HepG2 (cell line): ENCODE measurements around the gene EPPIN.

Experiments used
- ZNF749 ChIP-seq: sonication (generic); formaldehyde crosslinking; IDR thresholded peaks from 2 replicates; pipeline ENCODE4 v1.8.0; 2022; ENCODE audit warnings: mild to moderate bottlenecking, missing genetic modification reagents, moderate library complexity, borderline replicate concordance
- TF ChIP-seq, protein P1 (sequence below): sonication (generic); formaldehyde crosslinking; IDR thresholded peaks from 2 replicates; pipeline ENCODE4 v1.4.0; 2020; ENCODE audit warnings: missing genetic modification reagents, borderline replicate concordance

DNA sequence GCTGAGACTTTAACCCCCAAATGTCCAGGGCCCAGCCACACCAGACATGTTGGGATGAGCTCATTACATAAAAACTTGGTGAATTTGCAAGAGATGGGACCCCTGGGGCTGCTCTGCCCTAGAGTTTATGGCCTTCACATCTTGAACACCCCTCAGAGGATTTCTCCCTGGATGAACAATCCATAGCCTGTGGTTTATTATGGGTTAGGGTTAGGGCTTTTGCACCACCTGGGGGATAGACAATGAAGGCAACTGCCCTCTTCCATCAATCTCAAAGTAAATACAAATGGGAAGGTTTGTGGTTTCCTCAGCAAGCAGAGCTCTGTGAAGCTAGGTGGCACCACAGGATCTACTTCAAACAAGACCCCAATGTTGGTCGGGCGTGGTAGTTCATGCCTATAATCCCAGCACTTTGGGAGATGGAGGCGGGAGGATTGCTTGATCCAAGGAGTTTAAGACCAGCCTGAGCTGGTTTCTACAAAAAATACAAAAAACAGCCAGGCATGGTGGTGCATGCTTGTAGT lies 49.2 kb downstream of the EPPIN start:
- TF ChIP-seq, protein P1, sequence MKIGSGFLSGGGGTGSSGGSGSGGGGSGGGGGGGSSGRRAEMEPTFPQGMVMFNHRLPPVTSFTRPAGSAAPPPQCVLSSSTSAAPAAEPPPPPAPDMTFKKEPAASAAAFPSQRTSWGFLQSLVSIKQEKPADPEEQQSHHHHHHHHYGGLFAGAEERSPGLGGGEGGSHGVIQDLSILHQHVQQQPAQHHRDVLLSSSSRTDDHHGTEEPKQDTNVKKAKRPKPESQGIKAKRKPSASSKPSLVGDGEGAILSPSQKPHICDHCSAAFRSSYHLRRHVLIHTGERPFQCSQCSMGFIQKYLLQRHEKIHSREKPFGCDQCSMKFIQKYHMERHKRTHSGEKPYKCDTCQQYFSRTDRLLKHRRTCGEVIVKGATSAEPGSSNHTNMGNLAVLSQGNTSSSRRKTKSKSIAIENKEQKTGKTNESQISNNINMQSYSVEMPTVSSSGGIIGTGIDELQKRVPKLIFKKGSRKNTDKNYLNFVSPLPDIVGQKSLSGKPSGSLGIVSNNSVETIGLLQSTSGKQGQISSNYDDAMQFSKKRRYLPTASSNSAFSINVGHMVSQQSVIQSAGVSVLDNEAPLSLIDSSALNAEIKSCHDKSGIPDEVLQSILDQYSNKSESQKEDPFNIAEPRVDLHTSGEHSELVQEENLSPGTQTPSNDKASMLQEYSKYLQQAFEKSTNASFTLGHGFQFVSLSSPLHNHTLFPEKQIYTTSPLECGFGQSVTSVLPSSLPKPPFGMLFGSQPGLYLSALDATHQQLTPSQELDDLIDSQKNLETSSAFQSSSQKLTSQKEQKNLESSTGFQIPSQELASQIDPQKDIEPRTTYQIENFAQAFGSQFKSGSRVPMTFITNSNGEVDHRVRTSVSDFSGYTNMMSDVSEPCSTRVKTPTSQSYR (CRISPR knock-in tag): no peak
- no peak for TF ChIP-seq ZNF749 (CRISPR knock-in tag)
